Lung (tissue), 12 donors: ENCODE results near the gene THSD7A. TPM values are rescaled to one million over a fixed set of nuclear protein-coding genes. Genes with fewer than 3 reads are reported as not detected.
A peak's percentile ranks its signal among the peaks of the same experiment; 100 is the strongest.

Experiments
- ATAC-seq: fragments of 200-7000 bp; cut with Tn5 transposase; one replicate; pipeline ENCODE4 v1.9.1; 2020; ENCODE audit warnings: moderate number of reproducible peaks; ENCODE audit not compliant: insufficient read depth, low FRiP score
- DNase-seq, 3 donors: peaks; one replicate each; pipeline ENCODE4 v3.0.0-alpha.2; 2013 to 2017
- H3K27ac ChIP-seq, 2 donors: one replicate each; pipeline ENCODE4 v1.5.1; 2013; ENCODE audit warnings: mild to moderate bottlenecking in 2 of 2, moderate library complexity in 2 of 2, control low read depth in 1 of 2, inconsistent platforms in 1 of 2, low read depth in 1 of 2, low read length in 1 of 2
- H3K27me3 ChIP-seq, 3 donors: one replicate each; pipeline ENCODE4 v1.5.1; 2013; ENCODE audit warnings: low read length in 2 of 3; ENCODE audit not compliant: control insufficient read depth in 3 of 3, insufficient read depth in 3 of 3
- H3K36me3 ChIP-seq, 4 donors: one replicate each; pipeline ENCODE4 v1.5.1; 2013; ENCODE audit warnings: low read length in 4 of 4, mild to moderate bottlenecking in 1 of 4, moderate library complexity in 1 of 4; ENCODE audit not compliant: control insufficient read depth in 4 of 4, insufficient read depth in 4 of 4
- H3K4me1 ChIP-seq, 5 donors: one replicate each; pipeline ENCODE4 v1.5.1; 2013; ENCODE audit warnings: low read length in 5 of 5, mild to moderate bottlenecking in 2 of 5, moderate library complexity in 1 of 5; ENCODE audit not compliant: control insufficient read depth in 5 of 5, insufficient read depth in 5 of 5
- H3K4me3 ChIP-seq: one replicate; pipeline ENCODE4 v1.5.1; 2013; ENCODE audit warnings: mild to moderate bottlenecking, control low read depth, moderate library complexity
- H3K9ac ChIP-seq, 2 donors: one replicate each; pipeline ENCODE4 v1.5.1; 2013; ENCODE audit warnings: low read length in 2 of 2, control low read depth in 1 of 2; ENCODE audit not compliant: insufficient read depth in 1 of 2
- H3K9me3 ChIP-seq, 4 donors: one replicate each; pipeline ENCODE4 v1.5.1; 2013; ENCODE audit warnings: low read length in 3 of 4, mild to moderate bottlenecking in 1 of 4, moderate library complexity in 1 of 4; ENCODE audit not compliant: control insufficient read depth in 4 of 4, insufficient read depth in 3 of 4
- CTCF ChIP-seq: IDR thresholded peaks from 2 replicates; pipeline ENCODE4 v1.5.1; 2012; ENCODE audit warnings: mild to moderate bottlenecking; ENCODE audit errors: control extremely low read depth, extremely low read depth
- WGBS, 2 donors: extraction: QIAGEN DNeasy Blood & Tissue Kit; methylation state at CpG; one replicate each; pipeline ENCODE4 v1.1.7; 2013; 5-methylcytosine and 5-hydroxymethylcytosine counted together
- polyA plus RNA-seq, 2 donors: library from polyadenylated mRNA; stranded (reverse); fragments of 200-250 nt; gene quantifications; one replicate each; pipeline ENCODE4 v1.2.1, GENCODE V29; 2013
- total RNA-seq, 2 donors: library from RNA; depleted of rRNA in 1 of 2; stranded (reverse); fragments of >200 nt in 1 of 2; gene quantifications; one replicate each; pipeline ENCODE4 v1.2.1, GENCODE V29; 2014 to 2021
- donor health status: control.
- donor health status: control.
- donor health status: Bipolar disorder and iron deficiency.
- donor health status: healthy.
- donor health status: DM: yes; HTN: yes; CAD: no.

Gene THSD7A
- total and polyA plus RNA-seq, 4 donors, result 0.53 to 12.1 (median 4.5) TPM

- TF ChIP-seq CTCF, result no peak
- no peak for DNase-seq
- Histone ChIP-seq H3K4me1 (peaks cover 0 to 3% (median 0%) of the 10 kb centered on the region in 5 donors), H3K9me3 (no peaks in the 10 kb centered on the region), H3K4me3 (no peak overlapping the region), H3K9ac (no peak overlapping the region), H3K27me3 (no peaks in the 10 kb centered on the region), H3K27ac (no peak overlapping the region), H3K36me3 (no peaks in the 10 kb centered on the region)
- ATAC-seq, result no peak
- WGBS, 2 donors, result 91 to 93% methylated on average over 3 of the region's 3 CpGs
Observed at GRCh38 chr7:11784769-11785536, 47.0 kb downstream of the THSD7A start.

- ATAC-seq, result no peak
- no peak for TF ChIP-seq CTCF
- no peaks in the 10 kb centered on the region for H3K27me3 ChIP-seq
- H3K9me3 ChIP-seq, result no peaks in the 10 kb centered on the region
- peaks cover 0 to 2% (median 0%) of the 10 kb centered on the region in 5 donors for H3K4me1 ChIP-seq
- 71 to 79% methylated on average over 7 of the region's 7 CpGs for WGBS, 2 donors
- no peaks in the 10 kb centered on the region for H3K36me3 ChIP-seq
- H3K4me3 ChIP-seq, result no peak overlapping the region
- no peak overlapping the region for H3K9ac ChIP-seq
- DNase-seq, result no peak
- no peak overlapping the region for H3K27ac ChIP-seq
Observed at GRCh38 chr7:11779864-11780674, 51.9 kb downstream of the THSD7A start.

- H3K9me3 ChIP-seq, result no peaks in the 10 kb centered on the region
- peak in 1 of 3 donors; percentile 20 for DNase-seq
- TF ChIP-seq CTCF, result no peak
- WGBS, 2 donors, result 85% methylated on average over 2 of the region's 2 CpGs
- no peak overlapping the region for H3K9ac ChIP-seq
- peaks cover 0 to 2% (median 0%) of the 10 kb centered on the region in 5 donors for H3K4me1 ChIP-seq
- H3K36me3 ChIP-seq, result no peaks in the 10 kb centered on the region
- H3K27me3 ChIP-seq, result no peaks in the 10 kb centered on the region
- no peak for ATAC-seq
- no peak overlapping the region for H3K27ac ChIP-seq
- H3K4me3 ChIP-seq, result no peak overlapping the region
Observed at GRCh38 chr7:11776039-11776438, 56.0 kb downstream of the THSD7A start.
